ENCODE data around the gene INPP1. TPM values are rescaled to one million over a fixed set of nuclear protein-coding genes. Genes with fewer than 3 reads are reported as not detected.
A peak's percentile ranks its signal among the peaks of the same experiment; 100 is the strongest.
"Not testable (repeated sequence)": the region's sequence is repeated elsewhere in the genome, so short reads cannot be mapped to it uniquely, and the experiment has no call there.

The INPP1 gene
- polyA plus RNA-seq, 6 donors from 2014 or later = 1.3 to 4.4 (median 3.4) TPM; not detected in 1

DNA sequence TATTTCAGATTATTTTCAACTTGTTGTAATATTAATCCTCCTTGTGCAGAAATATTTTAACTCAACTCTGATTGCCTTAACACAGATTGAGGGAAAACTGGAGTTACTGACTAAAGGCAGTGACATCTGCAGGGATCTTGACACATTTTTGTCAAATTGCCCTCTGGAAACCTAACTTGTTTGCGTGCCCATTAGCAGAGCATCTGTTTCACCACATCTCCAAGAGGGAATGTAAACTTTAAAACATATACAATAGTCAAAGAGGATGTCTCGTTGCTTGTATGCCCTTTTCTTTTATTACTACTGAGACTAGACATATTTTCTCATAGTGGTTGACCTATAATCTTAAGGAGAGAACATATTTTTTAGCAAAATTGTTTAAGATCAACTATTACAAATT is 14.2 kb downstream of the INPP1 start:
- Mint-ChIP-seq H3K4me1 (peaks cover 10 to 24% (median 10%) of the 10 kb centered on the region in 3 donors), H3K27me3 (no peaks in the 10 kb centered on the region), H3K27ac (no peak overlapping the region), H3K4me3 (no peak overlapping the region), H3K9me3 (no peaks in the 10 kb centered on the region), H3K36me3 (no peaks in the 10 kb centered on the region)
- no peak for DNase-seq
- ATAC-seq (ENCODE audit: low read depth in 2 of 2) = no peak

DNA sequence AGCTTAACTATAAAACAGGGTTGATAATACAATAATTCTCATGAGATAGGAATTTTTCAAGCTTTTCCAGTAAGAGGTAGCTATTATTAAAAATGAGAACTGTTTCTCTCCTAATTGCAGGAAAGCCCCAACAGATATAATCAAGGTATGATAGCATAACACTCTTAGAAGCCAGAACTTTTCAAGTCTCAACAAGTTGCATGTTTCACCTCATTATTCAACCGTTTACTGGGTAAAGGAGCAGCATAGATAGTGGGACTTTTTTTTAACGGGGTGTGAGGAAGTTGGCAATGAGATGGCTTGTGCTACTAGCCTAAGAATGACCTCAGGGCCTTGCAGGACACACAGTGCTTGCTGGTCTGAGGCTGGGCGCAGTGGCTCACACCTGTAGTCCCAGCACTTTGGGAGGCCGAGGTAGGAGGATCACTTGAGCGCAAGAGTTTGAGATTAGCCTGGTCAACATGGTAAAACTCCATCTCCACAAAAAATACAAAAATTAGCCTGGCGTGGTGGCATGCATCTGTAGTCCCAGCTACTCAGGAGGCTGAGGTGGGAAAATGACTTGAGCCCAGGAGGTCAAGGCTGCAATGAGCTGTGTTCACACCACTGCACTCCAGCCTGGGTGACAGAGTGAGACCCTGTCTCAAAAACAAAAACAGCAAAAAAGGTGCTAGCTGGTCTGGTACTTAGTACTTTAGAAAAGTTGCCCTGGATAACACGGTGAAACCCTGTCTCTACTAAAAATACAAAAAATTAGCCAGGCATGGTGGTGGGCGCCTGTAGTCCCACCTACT is 15.5 kb downstream of the INPP1 start:
- H3K9me3 Mint-ChIP-seq; ATAC-seq (ENCODE audit: low read depth in 2 of 2); H3K36me3 Mint-ChIP-seq; DNase-seq; H3K27me3 Mint-ChIP-seq: not testable (repeated sequence)
- Mint-ChIP-seq H3K4me1 (peaks cover 10 to 27% (median 10%) of the 10 kb centered on the region in 3 donors), H3K4me3 (peak overlapping the region in 7 of 8 donors; percentile 49 to 97 (median 77)), H3K27ac (peak overlapping the region in 5 of 6 donors; percentile 45 to 96 (median 78))

DNA sequence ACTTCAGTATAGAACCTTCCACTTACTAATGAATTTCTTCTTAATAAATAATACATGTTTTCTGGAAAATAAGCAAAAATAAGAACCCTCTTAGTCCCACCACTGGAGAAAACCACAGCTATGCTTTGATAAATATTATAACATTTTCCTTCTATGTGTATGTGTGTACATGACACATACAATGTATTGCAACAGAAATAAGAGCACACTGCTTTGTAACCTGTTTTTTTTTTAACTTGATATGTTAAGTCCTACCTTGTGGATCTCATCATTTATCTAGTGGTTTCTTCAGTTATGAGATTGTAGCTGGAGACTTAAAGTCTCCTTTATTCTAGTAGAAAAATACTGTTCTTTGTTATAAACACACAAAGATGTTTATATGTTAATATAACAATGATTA is 17.2 kb downstream of the INPP1 start:
- H3K27ac Mint-ChIP-seq = peak overlapping the region in 3 of 6 donors; percentile 30 to 96 (median 84)
- H3K4me1 Mint-ChIP-seq = peaks cover 10 to 27% (median 10%) of the 10 kb centered on the region in 3 donors
- H3K9me3 Mint-ChIP-seq = no peaks in the 10 kb centered on the region
- no peak for DNase-seq
- H3K4me3 Mint-ChIP-seq = peak overlapping the region; percentile 91 to 98 (median 94)
- H3K36me3 Mint-ChIP-seq = no peaks in the 10 kb centered on the region
- no peaks in the 10 kb centered on the region for H3K27me3 Mint-ChIP-seq
- ATAC-seq (ENCODE audit: low read depth in 2 of 2) = no peak

DNA sequence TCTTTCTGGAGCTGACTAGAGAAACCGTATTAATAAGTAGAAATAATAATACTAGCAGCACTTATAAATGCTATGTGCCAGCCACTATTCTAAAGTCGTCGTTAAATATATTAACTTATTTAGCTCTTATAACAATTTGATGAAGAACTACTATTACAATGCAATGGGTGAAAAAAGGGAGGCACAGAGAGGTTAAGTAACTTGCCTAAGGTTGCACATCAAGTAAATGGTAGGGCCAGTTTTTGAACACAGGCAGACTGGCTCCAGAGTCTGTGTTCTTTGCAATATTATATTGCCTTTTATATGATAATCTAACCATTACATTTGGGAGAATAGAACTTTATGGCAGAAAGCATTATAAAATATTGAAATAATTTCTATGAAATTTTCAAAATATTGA is 17.6 kb downstream of the INPP1 start:
- H3K36me3 Mint-ChIP-seq = no peaks in the 10 kb centered on the region
- peak overlapping the region in 6 of 8 donors; percentile 91 to 97 (median 94) for H3K4me3 Mint-ChIP-seq
- H3K9me3 Mint-ChIP-seq = no peaks in the 10 kb centered on the region
- peaks cover 10 to 27% (median 10%) of the 10 kb centered on the region in 3 donors for H3K4me1 Mint-ChIP-seq
- peak overlapping the region in 1 of 6 donors; percentile 84 for H3K27ac Mint-ChIP-seq
- DNase-seq (no peak), ATAC-seq (ENCODE audit: low read depth in 2 of 2) (no peak)
- H3K27me3 Mint-ChIP-seq = no peaks in the 10 kb centered on the region

DNA sequence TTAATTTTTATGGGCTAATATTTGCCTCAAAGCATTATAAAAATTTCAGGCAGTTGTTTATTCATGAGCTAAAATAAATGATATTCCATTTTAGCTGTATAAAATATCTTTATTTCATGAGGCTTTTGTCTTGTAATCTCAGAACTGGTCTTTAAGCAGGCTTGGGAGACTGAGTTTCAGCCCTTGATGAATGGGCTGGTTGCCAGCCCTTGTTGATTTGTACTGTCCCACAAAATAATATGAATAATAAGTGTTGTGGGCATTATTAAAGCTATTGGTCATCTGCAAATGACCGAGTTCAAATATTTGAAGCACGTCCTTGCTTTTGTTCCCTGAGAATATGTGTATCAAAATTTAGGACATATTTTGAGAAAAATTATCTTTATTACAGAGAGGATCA is 18.2 kb downstream of the INPP1 start:
- no peaks in the 10 kb centered on the region for H3K36me3 Mint-ChIP-seq
- H3K9me3 Mint-ChIP-seq = no peaks in the 10 kb centered on the region
- peaks cover 10 to 27% (median 10%) of the 10 kb centered on the region in 3 donors for H3K4me1 Mint-ChIP-seq
- H3K4me3 Mint-ChIP-seq = peak overlapping the region in 2 of 8 donors; percentile 2 to 8
- no peak for ATAC-seq (ENCODE audit: low read depth in 2 of 2)
- H3K27ac Mint-ChIP-seq = no peak overlapping the region
- H3K27me3 Mint-ChIP-seq = no peaks in the 10 kb centered on the region
- DNase-seq = no peak

DNA sequence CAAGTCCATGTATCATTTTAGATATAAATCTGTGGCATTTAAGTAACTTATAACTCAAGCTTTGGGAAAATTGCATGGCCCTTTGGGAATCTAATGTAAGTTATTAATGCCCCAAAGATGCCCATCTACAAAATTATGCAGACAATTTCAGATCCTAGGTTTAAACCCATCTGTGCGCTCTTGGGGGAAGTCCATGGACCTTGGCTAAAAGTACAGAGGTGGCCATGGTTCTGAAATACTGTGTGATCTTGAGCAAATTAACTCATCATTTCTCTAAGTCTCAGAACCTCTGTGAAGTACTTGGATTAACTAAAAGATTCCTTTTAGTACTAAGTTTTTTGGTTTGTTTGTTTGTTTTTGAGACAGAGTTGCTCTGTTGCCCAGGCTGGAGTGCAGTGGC is 19.5 kb downstream of the INPP1 start:
- Mint-ChIP-seq H3K9me3 (no peaks in the 10 kb centered on the region), H3K4me3 (no peak overlapping the region), H3K27me3 (no peaks in the 10 kb centered on the region), H3K36me3 (no peaks in the 10 kb centered on the region), H3K4me1 (peaks cover 10 to 27% (median 10%) of the 10 kb centered on the region in 3 donors), H3K27ac (no peak overlapping the region)
- ATAC-seq (ENCODE audit: low read depth in 2 of 2) (no peak), DNase-seq (no peak)

DNA sequence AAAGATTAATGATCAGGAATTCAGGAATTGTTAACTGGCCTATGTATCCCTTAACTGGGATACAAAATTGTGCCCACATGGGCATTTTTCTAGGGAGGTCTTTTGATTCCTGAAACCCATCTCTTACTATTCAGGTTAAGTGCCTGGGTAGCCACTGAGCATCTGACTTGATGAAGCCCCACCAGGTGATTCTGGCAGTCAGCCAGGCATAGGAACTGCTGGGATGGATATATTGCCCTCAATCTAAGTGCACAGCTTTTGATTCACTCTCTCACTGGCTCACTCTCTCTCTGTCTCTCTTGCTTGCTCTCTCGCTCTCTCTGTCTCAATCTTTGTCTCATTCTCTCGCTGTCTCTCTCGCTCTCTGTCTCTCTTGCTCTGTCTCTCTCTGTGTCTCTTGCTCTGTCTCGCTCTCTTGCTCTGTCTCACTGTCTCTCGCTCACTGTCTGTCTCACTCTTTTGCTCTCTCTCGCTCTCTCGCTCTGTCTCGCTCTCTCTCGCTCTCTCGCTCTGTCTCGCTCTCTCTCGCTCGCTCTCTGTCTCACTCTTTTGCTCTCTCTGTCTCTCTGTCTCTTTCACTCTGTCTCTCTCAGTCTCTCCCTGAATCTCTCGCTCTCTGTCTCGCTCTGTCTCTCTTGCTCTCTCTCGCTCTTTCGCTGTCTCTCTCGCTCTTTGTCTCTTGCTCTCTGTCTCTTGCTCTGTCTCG is 22.3 kb downstream of the INPP1 start:
- H3K4me3 Mint-ChIP-seq = no peak overlapping the region
- no peaks in the 10 kb centered on the region for H3K9me3 Mint-ChIP-seq
- no peak for ATAC-seq (ENCODE audit: low read depth in 2 of 2)
- peaks cover 0 to 10% (median 4%) of the 10 kb centered on the region in 3 donors for H3K4me1 Mint-ChIP-seq
- H3K36me3 Mint-ChIP-seq = peaks cover 0 to 14% of the 10 kb centered on the region in 2 donors
- no peaks in the 10 kb centered on the region for H3K27me3 Mint-ChIP-seq
- no peak for DNase-seq
- H3K27ac Mint-ChIP-seq = no peak overlapping the region

DNA sequence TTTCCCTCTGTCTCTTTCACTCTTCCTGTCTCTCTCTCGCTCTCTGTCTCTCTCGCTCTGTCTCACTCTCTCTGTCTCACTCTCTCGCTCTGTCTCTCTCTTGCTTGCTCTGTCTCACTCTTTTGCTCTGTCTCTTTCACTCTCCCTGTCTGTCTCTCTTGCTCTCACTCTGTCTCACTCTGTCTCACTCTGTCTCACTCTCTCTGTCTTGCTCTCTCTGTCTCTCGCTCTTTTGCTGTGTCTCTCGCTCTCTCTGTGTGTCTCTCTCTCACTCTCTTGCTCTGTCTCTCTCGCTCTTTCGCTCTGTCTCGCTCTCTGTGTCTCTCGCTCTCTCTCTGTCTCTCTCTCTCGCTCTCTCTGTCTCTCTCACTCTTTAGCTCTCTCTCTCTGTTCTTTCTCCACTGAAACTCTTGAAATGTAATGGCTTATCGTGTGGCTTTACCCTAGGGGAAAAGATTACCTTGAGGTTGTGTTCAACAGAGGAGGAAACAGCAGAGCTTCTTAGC is 22.9 kb downstream of the INPP1 start:
- Mint-ChIP-seq H3K27ac (no peak overlapping the region), H3K27me3 (no peaks in the 10 kb centered on the region), H3K9me3 (no peaks in the 10 kb centered on the region), H3K4me1 (peaks cover 0 to 6% (median 4%) of the 10 kb centered on the region in 3 donors), H3K4me3 (no peak overlapping the region), H3K36me3 (peaks cover 0 to 14% of the 10 kb centered on the region in 2 donors)
- DNase-seq = no peak
- no peak for ATAC-seq (ENCODE audit: low read depth in 2 of 2)

DNA sequence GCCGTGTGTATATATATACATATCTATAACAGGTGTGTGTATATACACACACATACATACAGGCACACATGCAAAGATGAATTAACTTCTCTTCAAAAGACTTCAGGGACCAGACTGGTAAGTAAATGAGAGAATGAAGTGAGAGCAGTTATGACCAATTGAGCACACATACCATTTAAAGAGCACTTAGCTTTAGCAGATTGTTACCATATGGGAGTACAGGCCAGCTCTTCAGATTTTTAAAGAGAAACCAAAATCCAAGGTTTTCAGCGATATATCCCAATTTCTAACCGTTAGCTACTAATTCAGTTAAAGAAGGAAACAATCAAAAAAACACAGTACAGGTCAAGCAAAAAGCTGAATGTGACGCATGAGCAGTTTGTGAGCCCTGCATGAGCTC is 23.7 kb downstream of the INPP1 start:
- no peak for DNase-seq
- no peak overlapping the region for H3K27ac Mint-ChIP-seq
- H3K36me3 Mint-ChIP-seq = peaks cover 0 to 14% of the 10 kb centered on the region in 2 donors
- peaks cover 0 to 6% (median 2%) of the 10 kb centered on the region in 3 donors for H3K4me1 Mint-ChIP-seq
- no peaks in the 10 kb centered on the region for H3K9me3 Mint-ChIP-seq
- ATAC-seq (ENCODE audit: low read depth in 2 of 2) = no peak
- H3K4me3 Mint-ChIP-seq = no peak overlapping the region
- H3K27me3 Mint-ChIP-seq = no peaks in the 10 kb centered on the region

DNA sequence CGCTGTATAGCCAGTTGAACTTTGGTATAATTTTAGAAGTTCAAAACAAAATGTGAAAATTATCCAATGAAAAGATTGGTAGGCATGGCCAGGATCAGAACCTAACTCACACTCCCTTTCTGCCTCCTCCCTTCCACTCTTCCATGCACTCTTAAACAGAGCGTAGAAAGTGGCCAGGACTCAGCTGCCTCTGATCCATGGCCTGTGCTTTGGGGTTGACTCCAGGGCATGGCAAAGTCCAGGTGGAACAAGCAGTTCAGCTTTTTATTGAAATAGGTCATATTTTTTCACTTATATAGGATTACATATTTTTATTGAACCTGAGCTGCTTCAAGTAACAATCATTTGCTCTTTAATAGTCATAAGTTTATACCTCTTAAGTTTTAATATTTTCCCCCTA is 26.2 kb downstream of the INPP1 start:
- Mint-ChIP-seq H3K36me3 (peaks cover 0 to 14% of the 10 kb centered on the region in 2 donors), H3K9me3 (no peaks in the 10 kb centered on the region), H3K27ac (peak overlapping the region in 1 of 6 donors; percentile 82), H3K4me3 (no peak overlapping the region), H3K27me3 (no peaks in the 10 kb centered on the region), H3K4me1 (peaks cover 0 to 4% (median 0%) of the 10 kb centered on the region in 3 donors)
- ATAC-seq (ENCODE audit: low read depth in 2 of 2) (no peak), DNase-seq (no peak)

DNA sequence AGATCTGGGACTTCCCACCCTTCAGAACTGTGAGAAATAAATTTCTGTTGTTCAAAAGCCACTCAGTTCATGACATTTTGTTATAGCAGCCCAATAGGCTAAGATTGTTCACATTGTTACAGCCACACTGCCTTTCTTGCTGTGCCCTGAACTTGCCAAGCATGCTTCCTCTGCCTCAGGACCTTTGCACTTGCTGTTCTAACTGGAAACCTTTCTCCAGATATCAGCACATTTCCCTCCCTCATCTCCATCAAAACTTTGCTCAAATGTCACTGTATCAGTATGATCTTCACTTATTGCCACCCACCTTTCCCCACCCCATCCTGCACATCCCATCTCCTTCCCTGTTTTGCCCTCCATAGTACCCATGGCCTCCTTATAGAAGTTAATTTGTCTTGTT is 32.7 kb downstream of the INPP1 start:
- no peak overlapping the region for H3K4me3 Mint-ChIP-seq
- no peak for ATAC-seq (ENCODE audit: low read depth in 2 of 2)
- peaks cover 0 to 4% (median 0%) of the 10 kb centered on the region in 7 donors for H3K9me3 Mint-ChIP-seq
- H3K4me1 Mint-ChIP-seq = peaks cover 0 to 4% (median 0%) of the 10 kb centered on the region in 3 donors
- DNase-seq = no peak
- H3K27me3 Mint-ChIP-seq = no peaks in the 10 kb centered on the region
- no peaks in the 10 kb centered on the region for H3K36me3 Mint-ChIP-seq
- no peak overlapping the region for H3K27ac Mint-ChIP-seq

DNA sequence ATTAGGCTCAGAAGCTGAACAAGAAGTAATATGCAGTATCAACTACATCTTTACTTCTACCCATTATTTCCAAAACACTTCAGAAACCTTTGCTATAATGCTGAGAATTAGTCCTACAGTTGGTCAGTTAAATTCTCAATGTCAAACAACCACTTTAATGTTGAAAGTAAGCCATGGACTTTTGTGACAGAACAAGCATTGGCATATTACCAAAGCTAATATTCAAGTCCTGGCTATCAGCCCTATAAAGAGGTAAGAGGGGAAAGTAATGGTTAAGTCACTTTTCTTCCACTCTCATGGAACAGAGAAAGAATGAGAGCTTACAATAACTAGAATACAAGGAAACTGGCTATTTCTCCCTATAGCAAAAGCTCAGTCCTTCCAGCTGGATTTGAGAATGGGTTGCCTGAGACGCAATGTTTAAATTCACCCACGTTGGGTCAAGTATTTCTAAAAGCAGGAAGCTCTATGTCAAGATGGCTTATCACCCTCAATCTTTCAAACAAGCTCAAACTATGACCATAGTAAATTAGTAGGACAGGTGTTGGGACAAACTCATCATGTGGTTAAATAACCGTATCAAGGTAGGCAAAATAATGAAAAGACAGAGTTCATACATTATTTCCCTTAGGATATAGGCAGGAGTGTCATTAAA is 33.3 kb downstream of the INPP1 start:
- Mint-ChIP-seq H3K4me3 (no peak overlapping the region), H3K27me3 (no peaks in the 10 kb centered on the region), H3K36me3 (no peaks in the 10 kb centered on the region), H3K4me1 (peaks cover 0 to 4% (median 0%) of the 10 kb centered on the region in 3 donors), H3K9me3 (peaks cover 0 to 4% (median 0%) of the 10 kb centered on the region in 7 donors), H3K27ac (peak overlapping the region in 1 of 6 donors; percentile 9)
- DNase-seq = no peak
- ATAC-seq (ENCODE audit: low read depth in 2 of 2) = no peak

DNA sequence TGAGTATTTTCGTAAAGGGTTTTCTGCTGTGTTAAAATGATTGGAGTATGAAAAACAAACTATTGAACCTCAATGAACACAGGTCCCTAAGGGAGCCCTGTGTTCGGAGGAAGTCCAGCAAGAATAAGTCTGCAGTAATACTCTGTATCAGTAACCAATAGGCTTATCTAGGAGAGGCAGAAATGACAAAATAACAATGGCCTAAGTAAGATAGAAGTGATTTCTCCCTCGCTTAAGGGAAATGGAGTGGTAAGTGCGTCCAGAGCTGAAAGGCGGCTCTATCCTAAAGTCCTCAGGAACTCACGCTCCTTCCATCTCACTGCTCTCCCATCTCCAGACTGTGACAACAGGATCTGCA is 35.5 kb downstream of the INPP1 start:
- Mint-ChIP-seq H3K4me1 (no peaks in the 10 kb centered on the region), H3K4me3 (no peak overlapping the region), H3K27ac (no peak overlapping the region), H3K36me3 (no peaks in the 10 kb centered on the region), H3K27me3 (no peaks in the 10 kb centered on the region), H3K9me3 (peaks cover 0 to 4% (median 0%) of the 10 kb centered on the region in 7 donors)
- DNase-seq = no peak
- no peak for ATAC-seq (ENCODE audit: low read depth in 2 of 2)

Measured in naive B cell (primary cell).